HG02884 (cell line): ENCODE data around the gene KCNH8.
A peak's percentile ranks its signal among the peaks of the same experiment; 100 is the strongest.
"Not testable (repeated sequence)": the region's sequence is repeated elsewhere in the genome, so short reads cannot be mapped to it uniquely, and the experiment has no call there.

Experiments
- ATAC-seq: cut with Tn5 transposase; IDR thresholded peaks from one replicate; pipeline ENCODE4 v1.9.1; 2021; ENCODE audit warnings: mild to moderate bottlenecking, moderate library complexity; ENCODE audit not compliant: unreplicated experiment

KCNH8 gene

GRCh38 chr3:19171794-19172193 is 23.5 kb downstream of the KCNH8 start:
- ATAC-seq = no peak

GRCh38 chr3:19173945-19174344 is 25.6 kb downstream of the KCNH8 start:
- no peak for ATAC-seq

DNA sequence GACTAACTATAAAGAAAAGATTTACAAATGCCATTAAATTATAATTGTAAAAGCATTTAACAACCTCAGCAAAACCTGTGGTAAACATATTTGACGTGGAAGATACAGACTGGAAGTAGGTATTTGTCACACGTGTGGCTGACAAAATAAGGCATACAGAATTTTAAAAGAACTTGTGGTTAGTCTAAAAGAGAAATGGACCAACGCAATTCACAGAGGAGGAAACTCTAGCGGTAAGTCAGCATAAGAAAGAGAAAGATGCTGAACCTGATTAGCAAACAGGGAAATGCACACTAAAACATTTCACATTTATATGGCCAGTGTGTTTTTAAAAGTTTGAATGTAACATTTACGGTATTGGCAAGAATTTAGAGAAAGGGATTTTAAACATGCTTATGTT is 35.3 kb downstream of the KCNH8 start:
- ATAC-seq = no peak

DNA sequence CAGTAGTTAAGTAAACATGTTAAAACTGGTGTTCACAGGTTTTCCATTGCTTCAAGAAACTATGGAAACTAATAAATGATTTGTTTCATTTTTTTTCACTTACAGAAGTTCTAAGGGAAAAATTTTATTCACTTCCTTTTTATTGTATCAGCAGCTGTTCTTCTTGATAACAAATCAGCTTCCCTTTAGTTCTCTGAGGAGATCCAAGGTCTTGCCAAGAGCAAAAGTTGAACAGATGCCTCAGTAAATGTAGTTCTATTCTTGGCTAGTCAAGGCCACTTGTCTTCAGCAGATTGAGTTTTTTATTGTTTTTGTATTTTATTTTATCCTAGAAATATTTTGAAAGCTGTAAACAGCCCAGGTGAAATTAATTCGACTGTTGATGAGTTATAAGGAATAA is 41.8 kb downstream of the KCNH8 start:
- ATAC-seq = no peak

DNA sequence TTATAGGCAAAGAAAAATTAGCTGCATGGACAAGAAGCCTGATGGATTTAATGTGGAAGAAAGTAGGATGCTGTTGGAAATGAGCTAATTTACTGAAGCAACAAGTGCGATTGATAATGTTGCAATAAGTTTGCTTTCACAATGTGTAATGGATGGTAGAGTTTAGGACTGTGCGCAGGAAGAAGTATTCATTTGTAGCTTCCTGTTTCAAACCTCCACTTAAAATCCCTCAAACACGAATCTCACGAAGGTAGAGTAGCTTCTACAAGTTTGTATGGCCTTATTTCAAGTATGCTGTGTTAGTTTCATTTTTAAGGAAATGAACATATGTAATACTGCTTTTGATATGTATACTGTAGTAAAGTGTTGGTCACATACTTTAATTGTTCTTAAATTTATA is 42.3 kb downstream of the KCNH8 start:
- peak; percentile 97 for ATAC-seq

GRCh38 chr3:19199131-19199530 is 50.8 kb downstream of the KCNH8 start:
- ATAC-seq = no peak

- ATAC-seq = no peak
Observed at GRCh38 chr3:19202303-19202702, 54.0 kb downstream of the KCNH8 start.

DNA sequence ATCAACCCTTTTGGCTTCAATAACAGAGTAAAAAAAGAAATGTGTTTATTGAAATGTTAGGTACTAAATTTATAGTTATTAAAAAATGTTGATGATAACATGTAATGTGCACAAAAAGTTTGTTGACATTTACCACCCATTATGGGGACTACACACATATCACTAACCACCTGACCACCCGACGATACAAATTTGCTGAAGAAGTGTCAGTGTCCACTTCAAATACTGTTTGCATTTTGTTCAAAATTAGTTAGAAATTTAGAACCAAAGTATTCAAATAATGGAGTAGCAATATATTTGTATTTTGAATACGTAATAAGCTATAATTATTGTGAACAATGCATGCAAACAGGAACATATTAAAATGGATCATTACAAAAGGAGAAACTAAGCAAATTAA is 54.4 kb downstream of the KCNH8 start:
- no peak for ATAC-seq

- ATAC-seq = no peak
Observed at GRCh38 chr3:19206540-19206939, 58.2 kb downstream of the KCNH8 start.

DNA sequence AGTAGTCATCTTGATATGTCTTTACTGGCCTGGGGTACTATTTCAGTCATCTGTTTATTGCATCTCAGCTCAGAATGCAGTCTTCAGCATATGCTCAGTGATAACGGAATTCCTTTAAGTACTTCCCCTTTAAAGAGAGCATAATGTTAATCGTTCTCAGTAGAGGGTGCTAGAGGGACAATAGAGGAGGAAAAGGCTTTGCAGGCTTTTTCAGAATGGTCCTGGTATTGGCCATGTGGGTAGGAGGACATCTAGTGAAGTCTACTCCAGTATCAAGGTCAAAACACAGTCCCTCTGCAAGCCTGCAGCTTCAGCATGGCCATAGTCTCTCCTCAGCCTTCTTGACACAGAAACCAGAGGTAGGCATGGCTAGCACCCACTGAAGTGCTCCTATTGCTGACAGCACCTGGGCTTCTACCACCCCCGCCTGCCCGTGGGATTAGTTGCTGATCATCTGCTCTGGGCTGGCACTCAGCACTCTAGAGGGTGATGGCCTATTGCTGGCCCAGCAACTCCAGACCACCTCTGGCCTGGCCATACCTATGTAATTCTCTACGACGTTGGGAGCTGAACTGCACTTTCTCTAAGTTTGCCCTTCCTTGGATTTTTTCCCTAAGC is 65.4 kb downstream of the KCNH8 start:
- peak; percentile 60 for ATAC-seq

DNA sequence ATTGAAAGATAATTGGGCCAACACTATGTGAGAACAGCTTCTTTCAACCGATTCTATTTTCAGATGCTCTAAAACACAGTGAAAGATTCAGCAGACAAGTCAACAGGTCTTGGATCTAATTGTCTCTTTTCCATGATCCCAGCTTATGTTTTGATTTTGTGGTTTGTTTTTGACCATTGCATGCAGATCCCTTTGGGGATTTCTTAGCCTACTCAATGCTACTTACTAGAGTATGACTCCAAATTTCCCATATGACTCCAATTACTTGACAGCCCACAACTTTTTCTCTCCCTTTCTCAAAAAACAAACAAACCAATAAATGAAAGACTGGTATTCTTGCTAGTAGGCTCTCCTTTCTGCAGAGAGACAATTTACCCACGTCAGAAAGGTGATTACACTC is 67.1 kb downstream of the KCNH8 start:
- no peak for ATAC-seq

- no peak for ATAC-seq
Observed at GRCh38 chr3:19216669-19217337, 68.5 kb downstream of the KCNH8 start.

DNA sequence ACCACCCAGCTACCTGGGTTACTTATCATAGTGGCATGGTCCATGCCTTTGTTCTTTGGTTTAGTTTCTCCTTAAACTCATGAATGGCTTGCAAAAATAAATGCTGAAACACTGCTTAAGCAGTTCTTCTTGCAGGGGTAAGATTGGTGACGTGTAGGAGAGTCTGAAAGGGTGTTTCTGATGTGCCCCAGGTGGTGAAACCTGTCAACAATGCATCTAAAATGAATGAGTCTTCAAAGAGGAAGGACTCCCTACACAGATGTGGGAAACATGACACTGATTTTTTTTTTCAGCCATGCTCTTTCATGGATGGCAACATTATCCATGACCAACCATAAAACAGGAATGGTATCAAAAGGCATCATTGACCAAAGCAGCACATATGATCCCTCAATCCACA is 72.0 kb downstream of the KCNH8 start:
- ATAC-seq = no peak

DNA sequence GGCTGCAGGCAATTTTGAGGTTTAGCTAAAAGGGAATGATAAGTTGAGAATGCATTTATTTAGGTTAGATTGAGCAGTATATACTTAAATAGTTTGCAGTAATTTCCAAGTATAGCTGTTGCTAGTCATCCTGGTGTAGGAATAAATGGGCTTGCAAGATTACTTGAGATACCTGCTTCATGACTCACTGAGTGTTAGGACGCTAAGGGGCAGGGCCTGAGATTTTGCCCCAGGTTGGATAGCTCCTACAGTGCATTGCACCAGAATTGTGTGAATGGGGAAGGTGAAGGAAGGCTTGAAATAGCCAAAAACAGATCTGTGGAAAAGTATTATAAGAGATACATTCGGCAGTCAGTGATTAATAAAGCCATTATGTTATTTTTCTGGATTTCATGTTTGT is 72.8 kb downstream of the KCNH8 start:
- no peak for ATAC-seq

- no peak for ATAC-seq
Observed at GRCh38 chr3:19226479-19226878, 78.2 kb downstream of the KCNH8 start.

GRCh38 chr3:19228167-19228566 is 79.9 kb downstream of the KCNH8 start:
- no peak for ATAC-seq

DNA sequence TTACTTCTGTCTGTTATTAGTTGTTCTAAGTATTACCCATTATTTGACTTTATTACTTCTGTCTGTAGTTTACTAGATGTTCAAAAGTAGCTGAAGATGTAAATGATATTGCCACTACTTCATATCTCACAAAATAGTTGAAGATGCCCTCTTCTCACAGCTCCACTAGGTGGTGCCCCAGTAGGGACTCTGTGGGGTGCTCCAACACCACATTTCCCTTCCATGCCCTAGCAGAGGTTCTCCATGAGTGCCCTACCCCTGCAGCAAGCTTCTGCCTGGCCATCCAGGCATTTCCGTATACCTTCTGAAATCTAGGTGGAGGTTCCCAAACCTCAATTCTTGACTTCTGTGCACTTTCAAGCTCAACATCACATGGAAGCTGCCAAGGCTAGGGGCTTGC is 80.8 kb downstream of the KCNH8 start:
- ATAC-seq = no peak

GRCh38 chr3:19229881-19230280 is 81.6 kb downstream of the KCNH8 start:
- ATAC-seq = peak; percentile 89

DNA sequence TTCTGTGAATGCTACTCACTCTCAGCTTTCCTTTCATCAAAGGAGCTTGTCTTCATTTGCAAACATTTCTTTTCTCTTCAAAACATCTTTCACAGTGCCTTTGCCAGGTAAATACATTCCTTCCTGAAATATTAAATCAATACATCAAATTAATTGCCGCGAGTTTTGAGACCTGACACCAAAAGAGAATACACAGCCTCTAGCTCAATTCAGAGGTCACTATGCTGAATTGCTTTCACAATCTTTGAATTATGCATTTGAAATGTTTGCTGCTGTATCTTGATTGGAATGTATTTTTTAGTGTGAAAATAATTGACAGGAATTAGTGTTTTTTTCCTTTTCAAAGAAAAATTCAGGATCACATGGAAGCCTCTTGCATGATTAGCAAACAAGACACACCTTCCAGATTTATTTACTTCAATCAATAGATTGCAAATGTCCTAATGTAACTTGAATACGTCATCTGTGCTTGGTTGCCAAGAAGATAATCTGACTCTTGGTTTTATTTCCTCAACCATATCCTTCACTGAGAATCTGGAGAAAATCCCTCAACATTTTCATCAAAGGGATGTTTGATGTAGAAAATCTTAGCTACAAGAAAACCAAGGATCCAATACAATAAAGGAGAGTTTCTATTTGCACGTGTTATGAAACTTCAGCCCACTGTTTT is 83.6 kb downstream of the KCNH8 start:
- no peak for ATAC-seq

GRCh38 chr3:19232566-19232965 is 84.3 kb downstream of the KCNH8 start:
- no peak for ATAC-seq

DNA sequence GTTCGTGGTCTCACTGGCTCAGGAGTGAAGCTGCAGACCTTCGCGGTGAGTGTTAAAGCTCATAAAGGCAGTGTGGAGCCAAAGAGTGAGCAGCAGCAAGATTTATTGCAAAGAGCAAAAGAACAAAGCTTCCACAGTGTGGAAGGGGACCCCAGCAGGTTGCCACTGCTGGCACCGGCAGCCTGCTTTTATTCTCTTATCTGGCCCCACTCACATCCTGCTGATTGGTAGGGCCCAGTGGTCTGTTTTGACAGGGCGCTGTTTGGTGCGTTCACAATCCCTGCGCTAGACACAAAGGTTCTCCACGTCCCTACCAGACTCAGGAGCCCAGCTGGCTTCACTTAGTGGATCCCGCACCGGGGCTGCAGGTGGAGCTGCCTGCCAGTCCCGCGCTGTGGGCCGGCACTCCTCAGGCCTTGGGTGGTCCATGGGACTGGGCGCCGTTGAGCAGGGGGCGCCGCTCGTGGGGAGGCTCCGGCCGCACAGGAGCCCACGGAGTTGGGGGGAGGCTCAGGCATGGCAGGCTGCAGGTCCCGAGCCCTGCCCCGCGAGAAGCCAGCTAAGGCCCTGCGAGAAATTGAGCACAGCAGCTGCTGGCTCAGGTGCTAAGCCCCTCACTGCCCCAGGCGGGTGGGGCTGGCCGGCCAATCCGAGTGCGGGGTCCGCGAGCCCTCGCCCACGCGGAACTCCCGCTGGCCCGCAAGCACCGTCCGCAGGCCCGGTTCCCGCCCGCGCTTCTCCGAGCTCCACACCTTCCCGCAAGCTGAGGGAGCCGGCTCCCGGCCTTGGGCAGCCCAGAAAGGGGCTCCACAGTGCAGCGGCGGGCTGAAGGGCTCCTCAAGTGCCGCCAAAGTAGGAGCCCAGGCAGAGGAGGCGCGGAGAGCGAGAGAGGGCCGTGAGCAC is 85.8 kb downstream of the KCNH8 start:
- ATAC-seq = not testable (repeated sequence)
